Measurements from ENCODE around the gene NDUFAF8. TPM values are rescaled to one million over a fixed set of nuclear protein-coding genes. Genes with fewer than 3 reads are reported as not detected.
A peak's percentile ranks its signal among the peaks of the same experiment; 100 is the strongest.

NDUFAF8 gene
- 36.1 to 58.9 TPM (median 39.7 TPM) in 3 replicates for total RNA-seq
- long read RNA-seq, transcript NDUFAF8-201 (3 exons, 615 nt): major isoform, 43 of 48 reads
- long read RNA-seq, partial matches to known transcripts: 1 of 48 reads
- long read RNA-seq, other reads (novel, unspliced or antisense): 3 of 48 reads

DNA sequence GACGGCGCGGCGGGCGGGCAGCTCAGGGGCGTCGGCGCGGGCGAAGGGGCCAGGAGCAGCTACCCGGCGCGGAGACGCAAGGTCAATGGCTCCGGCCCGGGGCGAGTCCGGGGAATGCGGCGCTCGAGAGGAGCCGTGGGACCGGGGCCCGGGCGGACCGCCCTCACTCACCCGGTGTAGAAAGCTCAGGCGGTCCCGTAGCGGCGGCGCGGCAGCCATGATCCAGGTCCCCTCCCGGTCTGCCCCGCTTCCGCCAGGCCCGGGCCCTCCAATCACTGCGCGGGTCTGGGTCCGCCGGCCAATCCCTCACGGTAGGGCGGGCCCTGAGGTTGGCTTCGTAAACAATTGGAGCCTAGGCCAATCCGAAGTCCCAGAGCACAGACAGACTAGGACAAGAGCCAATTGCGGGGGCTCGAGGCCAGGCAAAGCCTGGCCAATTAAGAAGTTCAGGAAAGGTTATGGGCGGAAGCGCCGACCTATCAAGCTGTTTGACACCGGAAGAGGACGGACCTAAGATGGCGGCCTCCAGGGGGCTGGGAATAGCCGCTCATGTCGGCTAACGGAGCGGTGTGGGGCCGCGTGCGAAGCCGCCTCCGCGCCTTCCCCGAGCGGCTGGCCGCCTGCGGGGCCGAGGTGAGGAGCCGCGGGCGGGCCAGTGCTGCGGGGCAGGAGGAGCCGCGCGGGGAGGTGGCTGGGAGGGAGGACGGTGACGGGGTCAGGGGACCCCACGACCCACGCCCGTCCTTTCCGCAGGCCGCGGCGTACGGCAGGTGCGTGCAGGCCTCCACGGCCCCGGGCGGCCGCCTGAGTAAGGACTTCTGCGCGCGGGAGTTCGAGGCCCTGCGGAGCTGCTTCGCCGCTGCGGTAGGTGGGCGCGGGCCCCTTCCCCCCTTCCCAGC is at the start of gene NDUFAF8, which contains the start of gene TEPSIN:
Gene NDUFAF8 (plus strand): TSS at position 504 of the 899 bp plus-strand sequence. CDS start 46 bp downstream, at position 550.
Gene TEPSIN (minus strand): TSS at position 241 of the 899 bp plus-strand sequence. CDS start 22 bp downstream, at position 219.
- Mint-ChIP-seq H3K4me1 (ENCODE audit: low read depth) (peaks cover 24% of the 10 kb centered on the region), H3K4me3 (ENCODE audit: unreplicated experiment) (peak within 1 kb of the TSS; percentile 91), H3K27me3 (ENCODE audit: low read depth) (no peaks in the 10 kb centered on the region), H3K27ac (ENCODE audit: unreplicated experiment) (peak within 1 kb of the TSS; percentile 96), H3K9me3 (ENCODE audit: low read depth) (no peaks in the 10 kb centered on the region), H3K36me3 (ENCODE audit: low read depth) (no peaks in the 10 kb centered on the region)
- TF ChIP-seq, protein P1, sequence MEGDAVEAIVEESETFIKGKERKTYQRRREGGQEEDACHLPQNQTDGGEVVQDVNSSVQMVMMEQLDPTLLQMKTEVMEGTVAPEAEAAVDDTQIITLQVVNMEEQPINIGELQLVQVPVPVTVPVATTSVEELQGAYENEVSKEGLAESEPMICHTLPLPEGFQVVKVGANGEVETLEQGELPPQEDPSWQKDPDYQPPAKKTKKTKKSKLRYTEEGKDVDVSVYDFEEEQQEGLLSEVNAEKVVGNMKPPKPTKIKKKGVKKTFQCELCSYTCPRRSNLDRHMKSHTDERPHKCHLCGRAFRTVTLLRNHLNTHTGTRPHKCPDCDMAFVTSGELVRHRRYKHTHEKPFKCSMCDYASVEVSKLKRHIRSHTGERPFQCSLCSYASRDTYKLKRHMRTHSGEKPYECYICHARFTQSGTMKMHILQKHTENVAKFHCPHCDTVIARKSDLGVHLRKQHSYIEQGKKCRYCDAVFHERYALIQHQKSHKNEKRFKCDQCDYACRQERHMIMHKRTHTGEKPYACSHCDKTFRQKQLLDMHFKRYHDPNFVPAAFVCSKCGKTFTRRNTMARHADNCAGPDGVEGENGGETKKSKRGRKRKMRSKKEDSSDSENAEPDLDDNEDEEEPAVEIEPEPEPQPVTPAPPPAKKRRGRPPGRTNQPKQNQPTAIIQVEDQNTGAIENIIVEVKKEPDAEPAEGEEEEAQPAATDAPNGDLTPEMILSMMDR (IDR thresholded peaks at IDR 0.05): no peak
- no peak for DNase-seq (ENCODE audit: low spot score)

DNA sequence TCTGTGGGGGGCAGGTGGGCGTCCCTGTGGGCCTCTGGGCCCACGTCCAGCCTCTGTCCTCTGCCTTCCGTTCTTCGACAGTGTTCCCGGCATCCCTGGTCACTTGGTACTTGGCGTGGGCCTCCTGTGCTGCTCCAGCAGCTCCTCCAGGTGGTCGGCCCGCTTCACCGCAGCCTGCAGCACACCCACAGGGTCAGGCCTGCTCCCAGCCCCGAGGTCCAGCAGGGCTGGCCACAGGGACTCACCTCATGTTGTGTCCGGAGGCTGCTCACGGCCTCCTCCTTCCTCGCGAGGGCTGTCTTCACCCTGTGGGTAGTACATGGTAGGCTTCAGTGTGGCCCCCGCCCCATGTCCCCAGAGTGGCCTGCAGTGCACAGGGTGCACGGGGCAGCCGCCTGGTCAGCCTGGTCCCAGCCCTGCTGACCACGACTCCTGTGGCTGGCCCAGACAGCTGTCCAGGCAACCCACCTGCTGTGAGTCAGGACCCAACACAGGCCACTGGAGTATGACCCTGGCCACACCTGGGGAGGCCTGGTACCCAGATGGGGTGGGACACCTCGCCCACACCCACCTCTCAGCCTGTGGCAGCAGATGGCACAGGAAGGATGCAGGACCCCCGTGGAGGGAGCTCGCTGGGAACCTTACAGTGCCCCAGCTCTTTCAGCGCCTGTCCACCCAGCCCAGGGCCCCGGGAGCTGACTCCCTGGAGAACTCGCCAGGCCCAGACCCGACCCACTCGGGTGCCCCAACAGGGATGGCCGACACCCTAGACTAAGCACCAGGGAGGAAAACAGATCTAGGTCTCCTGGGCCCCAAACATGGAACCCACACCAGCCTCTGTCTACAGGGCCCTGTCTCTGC is 49.2 kb upstream of the NDUFAF8 start:
- TF ChIP-seq, protein P1 (IDR thresholded peaks at IDR 0.05): peak; percentile 29
- H3K36me3 Mint-ChIP-seq (ENCODE audit: low read depth): peaks cover 2% of the 10 kb centered on the region
- H3K27me3 Mint-ChIP-seq (ENCODE audit: low read depth): no peaks in the 10 kb centered on the region
- H3K9me3 Mint-ChIP-seq (ENCODE audit: low read depth): no peaks in the 10 kb centered on the region
- H3K27ac Mint-ChIP-seq (ENCODE audit: unreplicated experiment): no peak overlapping the region
- H3K4me3 Mint-ChIP-seq (ENCODE audit: unreplicated experiment): no peak overlapping the region
- H3K4me1 Mint-ChIP-seq (ENCODE audit: low read depth): no peaks in the 10 kb centered on the region
- DNase-seq (ENCODE audit: low spot score): no peak

DNA sequence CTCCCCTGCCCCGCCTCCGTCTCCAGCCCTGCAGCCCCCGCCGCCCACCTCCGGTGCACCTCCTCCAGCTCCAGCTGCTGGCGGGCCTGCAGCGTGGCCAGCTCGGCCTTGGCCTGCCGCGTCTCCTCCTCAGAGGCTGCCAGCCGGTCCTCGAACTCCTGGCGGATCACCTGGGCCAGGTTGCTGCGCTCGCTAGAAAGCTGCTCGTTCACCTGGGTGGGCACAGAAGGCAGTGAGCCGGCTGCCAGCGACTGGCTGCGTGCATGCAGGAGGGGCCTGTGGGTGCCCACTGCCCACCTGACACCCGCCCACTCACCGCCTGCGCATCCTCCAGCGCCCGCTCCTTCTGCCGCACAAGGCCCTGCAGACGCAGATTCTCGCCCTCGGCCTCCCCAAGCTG is 48.5 kb upstream of the NDUFAF8 start:
- Mint-ChIP-seq H3K36me3 (ENCODE audit: low read depth) (peaks cover 2% of the 10 kb centered on the region), H3K27me3 (ENCODE audit: low read depth) (no peaks in the 10 kb centered on the region), H3K27ac (ENCODE audit: unreplicated experiment) (no peak overlapping the region), H3K4me3 (ENCODE audit: unreplicated experiment) (no peak overlapping the region), H3K4me1 (ENCODE audit: low read depth) (no peaks in the 10 kb centered on the region), H3K9me3 (ENCODE audit: low read depth) (no peaks in the 10 kb centered on the region)
- TF ChIP-seq, protein P1 (IDR thresholded peaks at IDR 0.05): no peak
- peak; percentile 91 for DNase-seq (ENCODE audit: low spot score)

DNA sequence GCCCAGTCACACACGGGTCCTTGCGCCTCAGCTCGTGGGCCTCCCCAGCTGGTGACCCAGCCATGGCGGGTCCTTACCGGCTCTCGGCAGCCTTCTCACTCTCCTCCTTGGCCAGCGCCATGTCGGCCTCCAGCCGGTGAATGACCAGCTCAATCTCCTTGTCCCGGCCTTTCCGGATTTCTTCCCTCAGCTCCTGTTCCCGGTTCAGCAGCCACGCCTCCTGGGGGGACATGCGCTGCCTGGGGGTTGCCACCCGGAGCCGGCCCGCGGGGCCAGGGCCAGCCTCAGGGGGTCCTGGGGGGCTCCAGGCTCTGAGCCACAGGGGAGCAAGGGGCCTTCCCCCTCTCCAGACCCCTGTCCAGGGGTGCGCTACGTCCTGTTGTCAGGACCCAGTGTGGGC is 48.0 kb upstream of the NDUFAF8 start:
- no peak overlapping the region for H3K4me3 Mint-ChIP-seq (ENCODE audit: unreplicated experiment)
- no peaks in the 10 kb centered on the region for H3K4me1 Mint-ChIP-seq (ENCODE audit: low read depth)
- no peaks in the 10 kb centered on the region for H3K27me3 Mint-ChIP-seq (ENCODE audit: low read depth)
- DNase-seq (ENCODE audit: low spot score): no peak
- peaks cover 2% of the 10 kb centered on the region for H3K36me3 Mint-ChIP-seq (ENCODE audit: low read depth)
- no peak overlapping the region for H3K27ac Mint-ChIP-seq (ENCODE audit: unreplicated experiment)
- TF ChIP-seq, protein P1 (IDR thresholded peaks at IDR 0.05): no peak
- no peaks in the 10 kb centered on the region for H3K9me3 Mint-ChIP-seq (ENCODE audit: low read depth)

DNA sequence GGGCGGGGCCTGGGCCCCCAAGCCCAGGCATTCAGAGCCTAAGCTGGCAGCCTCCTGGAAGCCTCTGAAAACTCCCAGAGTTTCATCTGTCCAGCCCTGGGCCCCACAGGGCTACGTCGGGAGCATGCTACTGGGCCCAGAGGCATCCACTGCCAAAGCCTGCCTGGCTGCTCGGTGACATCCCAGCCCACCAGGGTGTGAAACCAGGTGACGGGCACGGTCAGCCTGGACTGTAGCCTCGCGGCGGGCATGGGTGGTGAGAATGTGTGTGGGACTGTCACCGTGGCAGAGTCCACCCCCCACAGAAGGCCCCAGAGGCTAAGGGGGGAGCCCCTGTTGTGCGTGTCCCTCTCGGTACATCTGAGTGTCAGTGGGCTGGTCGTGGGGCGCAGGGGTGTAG is 47.5 kb upstream of the NDUFAF8 start:
- H3K27me3 Mint-ChIP-seq (ENCODE audit: low read depth): no peaks in the 10 kb centered on the region
- H3K36me3 Mint-ChIP-seq (ENCODE audit: low read depth): peaks cover 2% of the 10 kb centered on the region
- no peak for DNase-seq (ENCODE audit: low spot score)
- H3K9me3 Mint-ChIP-seq (ENCODE audit: low read depth): no peaks in the 10 kb centered on the region
- TF ChIP-seq, protein P1 (IDR thresholded peaks at IDR 0.05): no peak
- H3K27ac Mint-ChIP-seq (ENCODE audit: unreplicated experiment): no peak overlapping the region
- H3K4me3 Mint-ChIP-seq (ENCODE audit: unreplicated experiment): no peak overlapping the region
- no peaks in the 10 kb centered on the region for H3K4me1 Mint-ChIP-seq (ENCODE audit: low read depth)

Measured in chondrocyte (in vitro differentiated cells).